GM21825 (cell line): ENCODE data around the gene SVIL.
A peak's percentile ranks its signal among the peaks of the same experiment; 100 is the strongest.

Experiments used
- ATAC-seq: cut with Tn5 transposase; IDR thresholded peaks from one replicate; pipeline ENCODE4 v1.9.1; 2021; ENCODE audit warnings: mild to moderate bottlenecking, moderate library complexity; ENCODE audit not compliant: unreplicated experiment

Gene SVIL, protein sequence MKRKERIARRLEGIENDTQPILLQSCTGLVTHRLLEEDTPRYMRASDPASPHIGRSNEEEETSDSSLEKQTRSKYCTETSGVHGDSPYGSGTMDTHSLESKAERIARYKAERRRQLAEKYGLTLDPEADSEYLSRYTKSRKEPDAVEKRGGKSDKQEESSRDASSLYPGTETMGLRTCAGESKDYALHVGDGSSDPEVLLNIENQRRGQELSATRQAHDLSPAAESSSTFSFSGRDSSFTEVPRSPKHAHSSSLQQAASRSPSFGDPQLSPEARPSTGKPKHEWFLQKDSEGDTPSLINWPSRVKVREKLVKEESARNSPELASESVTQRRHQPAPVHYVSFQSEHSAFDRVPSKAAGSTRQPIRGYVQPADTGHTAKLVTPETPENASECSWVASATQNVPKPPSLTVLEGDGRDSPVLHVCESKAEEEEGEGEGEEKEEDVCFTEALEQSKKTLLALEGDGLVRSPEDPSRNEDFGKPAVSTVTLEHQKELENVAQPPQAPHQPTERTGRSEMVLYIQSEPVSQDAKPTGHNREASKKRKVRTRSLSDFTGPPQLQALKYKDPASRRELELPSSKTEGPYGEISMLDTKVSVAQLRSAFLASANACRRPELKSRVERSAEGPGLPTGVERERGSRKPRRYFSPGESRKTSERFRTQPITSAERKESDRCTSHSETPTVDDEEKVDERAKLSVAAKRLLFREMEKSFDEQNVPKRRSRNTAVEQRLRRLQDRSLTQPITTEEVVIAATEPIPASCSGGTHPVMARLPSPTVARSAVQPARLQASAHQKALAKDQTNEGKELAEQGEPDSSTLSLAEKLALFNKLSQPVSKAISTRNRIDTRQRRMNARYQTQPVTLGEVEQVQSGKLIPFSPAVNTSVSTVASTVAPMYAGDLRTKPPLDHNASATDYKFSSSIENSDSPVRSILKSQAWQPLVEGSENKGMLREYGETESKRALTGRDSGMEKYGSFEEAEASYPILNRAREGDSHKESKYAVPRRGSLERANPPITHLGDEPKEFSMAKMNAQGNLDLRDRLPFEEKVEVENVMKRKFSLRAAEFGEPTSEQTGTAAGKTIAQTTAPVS (N-terminal part only)

DNA sequence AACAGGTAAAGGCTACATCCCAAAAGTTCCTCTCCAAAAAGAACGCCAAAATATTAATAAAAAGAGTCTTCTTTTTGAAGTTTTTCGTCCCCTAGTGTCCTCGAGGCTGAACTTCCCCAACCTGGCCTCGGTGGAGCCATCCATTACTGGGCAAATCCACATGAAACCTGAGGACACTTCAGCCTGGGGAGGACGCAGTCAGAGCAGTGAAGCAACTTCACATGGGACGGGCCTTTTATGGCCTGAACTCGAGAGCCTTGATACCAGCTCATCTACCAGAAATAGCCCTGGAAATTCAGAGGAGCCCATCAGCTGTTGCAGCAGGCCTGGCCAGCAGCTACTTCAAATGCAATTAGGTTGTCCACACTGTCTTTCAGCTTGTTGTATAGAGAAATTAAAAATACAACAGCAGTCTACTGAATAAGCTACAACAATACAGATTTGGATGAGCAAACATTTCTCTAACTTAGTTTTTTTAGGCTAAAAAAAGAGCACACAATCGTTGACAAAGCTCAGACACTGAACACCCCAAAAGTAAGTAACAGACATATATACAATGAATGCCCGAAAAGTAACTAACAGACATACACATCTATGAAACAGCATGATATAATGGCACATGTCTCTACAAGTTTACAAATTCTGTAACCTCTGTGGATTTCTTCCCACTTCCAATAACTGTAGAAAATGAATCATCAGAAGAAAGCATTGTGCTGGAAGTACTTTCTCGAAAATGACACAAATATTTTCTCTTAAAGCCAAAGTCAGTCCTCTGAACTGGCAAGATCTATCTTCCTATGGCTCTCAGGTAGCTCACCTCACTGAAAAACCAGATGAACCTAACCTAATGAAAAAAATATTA is at the start of gene SVIL:
Gene SVIL, minus strand, starts transcription at position 208 of the 862 bp plus-strand sequence. CDS start 79,913 bp downstream, outside the sequence.
- ATAC-seq = peak; percentile 11

DNA sequence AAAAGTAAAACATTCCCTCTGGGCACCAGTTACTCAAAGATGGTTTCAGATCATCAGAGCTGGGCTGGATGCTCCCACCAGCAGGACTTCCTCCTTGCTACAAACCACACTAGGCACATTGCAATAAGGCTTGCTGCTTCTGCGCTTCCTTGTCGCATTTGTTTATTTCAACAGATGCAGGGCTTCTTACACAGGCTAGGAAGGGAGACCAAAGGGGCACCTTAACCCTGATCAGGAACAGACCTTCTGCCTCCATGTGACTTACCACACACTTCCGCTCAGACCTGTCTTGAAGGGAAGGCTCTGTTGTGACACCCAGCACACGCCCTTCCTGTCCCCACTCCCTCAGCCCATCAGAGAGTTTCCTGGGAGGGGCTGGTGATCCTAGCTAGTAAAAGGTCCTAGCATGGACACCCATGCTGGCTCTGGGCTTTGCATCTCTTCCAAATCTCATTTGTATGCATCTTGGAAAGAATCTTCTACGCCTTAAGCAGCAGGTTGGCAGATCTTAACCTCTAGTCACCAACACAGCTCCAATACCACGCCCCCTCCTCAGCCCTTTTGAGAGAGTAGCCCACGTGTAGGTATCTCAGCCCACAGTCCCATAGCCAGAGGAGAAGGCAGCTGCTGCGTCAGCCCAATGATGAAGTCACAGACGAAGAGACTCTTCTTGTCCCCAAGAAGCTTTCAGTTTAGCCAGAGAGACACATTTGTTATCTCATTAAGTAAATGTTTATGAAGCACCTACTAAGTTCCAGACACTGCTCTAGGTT is 47.1 kb upstream of the SVIL start:
- no peak for ATAC-seq

DNA sequence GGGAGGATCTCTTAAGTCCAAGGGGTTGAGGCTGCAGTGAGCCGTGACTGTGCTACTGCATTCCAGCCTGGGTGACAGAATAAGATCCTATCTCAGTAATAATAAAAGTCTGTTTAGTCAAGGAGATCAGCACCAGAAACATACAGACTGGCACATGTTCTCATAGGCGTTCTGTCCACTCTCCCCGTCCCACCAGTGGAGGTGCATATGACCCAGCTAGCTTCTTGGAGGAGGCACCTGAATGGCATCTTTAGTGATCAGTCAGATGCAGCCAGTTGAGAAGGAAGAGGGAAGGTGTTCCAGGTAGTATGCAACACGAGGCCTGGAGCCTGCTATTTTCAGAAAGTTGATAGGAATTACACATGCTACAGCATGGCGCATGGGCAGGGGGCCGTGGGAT is 45.3 kb upstream of the SVIL start:
- no peak for ATAC-seq

DNA sequence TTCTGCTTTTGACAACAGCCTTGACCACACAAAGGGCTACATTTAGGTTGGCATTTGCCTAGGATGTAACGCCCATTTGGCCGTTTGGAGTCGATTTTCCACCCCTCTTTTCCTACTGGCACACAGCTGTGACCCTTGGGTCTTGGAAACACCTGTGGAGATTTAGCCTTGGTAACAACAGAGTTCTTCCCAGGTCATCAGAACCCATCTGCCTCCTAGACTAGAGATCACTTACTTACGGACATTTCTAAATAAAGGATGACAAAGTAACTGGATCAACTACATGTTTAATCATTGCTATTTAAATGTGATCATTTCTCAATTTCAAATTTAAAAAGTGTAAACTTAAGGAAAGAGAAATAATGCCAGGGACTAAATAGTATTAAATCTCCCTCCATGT is 42.0 kb upstream of the SVIL start:
- ATAC-seq = no peak

DNA sequence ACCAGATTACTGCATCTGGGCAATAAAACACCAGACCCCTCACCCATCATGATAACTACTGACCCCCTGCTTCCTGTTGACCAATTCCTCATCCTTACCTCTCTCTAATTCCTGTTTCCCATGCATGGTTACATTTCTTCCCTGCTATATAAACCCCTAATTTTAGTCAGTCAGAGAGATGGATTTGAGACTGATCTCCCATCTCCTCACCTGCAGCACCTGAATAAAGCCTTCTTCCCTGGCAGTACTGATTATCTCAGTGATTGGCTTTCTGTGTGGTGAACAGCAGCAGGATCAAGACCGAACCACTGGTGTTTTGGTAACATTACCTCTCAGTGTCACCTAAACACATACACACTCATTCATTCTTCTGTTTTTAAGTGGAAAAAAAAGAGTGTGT is 41.2 kb upstream of the SVIL start:
- no peak for ATAC-seq

DNA sequence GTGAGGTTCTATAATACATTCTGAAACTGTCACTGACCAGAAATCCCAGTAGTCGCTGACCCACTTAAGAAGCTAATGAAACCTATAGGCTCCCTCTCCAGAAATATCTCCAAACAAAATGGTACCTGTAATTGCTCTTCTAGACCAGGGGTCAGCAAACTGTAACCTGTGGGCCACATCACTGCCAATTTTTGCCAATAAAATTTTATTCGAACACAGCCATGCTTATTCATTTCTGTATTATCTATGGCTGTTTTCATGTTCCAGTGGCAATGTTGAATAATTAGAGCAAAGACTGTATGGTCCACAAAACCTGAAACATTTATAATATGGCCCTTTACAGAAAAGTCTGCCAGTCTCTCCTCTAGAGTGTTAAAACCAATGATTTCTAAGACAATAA is 37.2 kb upstream of the SVIL start:
- no peak for ATAC-seq

DNA sequence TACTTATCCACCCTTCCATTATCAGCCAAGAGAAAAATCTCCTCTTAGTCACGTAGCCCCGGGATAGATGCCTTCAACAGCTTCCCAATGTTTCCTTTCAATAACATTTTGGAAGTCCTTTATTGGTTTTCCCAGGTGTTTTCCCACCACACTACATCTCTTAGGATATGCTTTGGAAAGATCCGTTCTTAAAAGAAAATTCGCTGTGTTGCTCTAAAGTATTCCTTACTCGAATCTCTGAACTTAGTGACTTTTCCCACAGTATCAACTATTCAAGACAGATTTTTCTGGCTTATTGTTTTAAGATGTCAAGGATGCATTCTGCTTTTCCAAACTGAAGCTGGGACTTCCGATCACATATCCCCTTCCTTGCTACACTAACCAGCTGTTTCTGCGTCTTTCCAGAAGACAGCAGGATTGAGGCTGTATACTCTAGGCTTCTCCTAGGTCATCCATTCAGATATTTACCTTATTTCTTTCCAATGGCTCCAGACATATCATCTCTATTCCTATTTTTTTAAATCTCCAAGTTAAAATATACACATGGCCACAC is 36.5 kb upstream of the SVIL start:
- no peak for ATAC-seq

DNA sequence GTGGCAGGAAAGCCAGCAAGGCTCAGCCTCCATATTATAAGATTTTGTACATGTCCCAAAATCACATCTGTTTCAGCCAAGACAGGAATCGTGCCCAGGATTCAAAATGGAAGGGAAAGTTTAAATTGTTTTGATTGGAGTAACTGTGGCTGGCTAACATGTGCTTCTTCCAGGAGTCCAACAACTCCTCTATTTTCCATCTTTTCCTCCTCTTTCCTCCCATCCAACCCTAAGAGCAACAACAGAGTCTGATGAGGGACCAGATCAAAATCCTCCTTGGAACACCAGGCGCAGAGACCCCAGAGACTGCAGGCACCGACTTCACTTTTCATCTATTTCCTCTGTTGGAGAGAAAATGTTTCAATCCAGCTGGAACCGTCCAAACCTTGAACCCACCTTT is 36.0 kb upstream of the SVIL start:
- no peak for ATAC-seq

DNA sequence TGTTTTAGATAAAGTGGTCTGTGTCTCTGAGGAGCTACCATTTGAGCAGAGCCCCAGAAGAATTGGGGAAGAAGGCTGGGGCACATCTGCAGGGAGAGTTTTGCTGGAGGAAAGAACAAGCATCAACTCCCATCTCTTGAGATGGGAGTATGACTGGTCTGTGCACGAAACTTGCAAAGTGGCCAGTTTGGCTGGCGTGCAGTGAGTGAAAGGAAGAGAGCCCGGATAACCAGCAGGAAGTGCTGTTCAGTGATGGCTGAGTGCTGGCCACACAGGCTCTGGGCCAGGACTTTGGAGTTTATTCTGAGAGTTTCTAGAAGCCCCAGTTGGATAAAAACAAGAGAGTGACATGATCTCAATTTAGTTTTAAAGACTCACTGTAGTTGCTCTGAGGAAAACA is 34.4 kb upstream of the SVIL start:
- no peak for ATAC-seq

DNA sequence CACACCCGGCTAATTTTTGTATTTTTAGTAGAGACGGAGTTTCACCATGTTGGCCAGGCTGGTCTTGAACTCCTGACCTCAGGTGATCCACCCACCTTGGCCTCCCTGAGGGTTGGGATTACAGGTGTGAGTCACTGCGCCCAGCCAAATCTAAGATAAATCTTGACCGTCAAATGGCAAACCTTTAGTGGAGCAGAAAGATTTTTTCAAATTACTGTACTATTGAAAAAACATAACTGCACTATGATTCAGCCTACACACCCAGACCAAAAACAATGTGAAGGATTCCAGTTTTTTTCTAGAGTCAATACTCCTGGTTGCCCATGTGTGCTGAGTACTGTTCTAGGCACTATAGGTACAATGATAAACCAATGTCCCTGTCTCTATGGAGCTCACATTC is 33.9 kb upstream of the SVIL start:
- no peak for ATAC-seq

DNA sequence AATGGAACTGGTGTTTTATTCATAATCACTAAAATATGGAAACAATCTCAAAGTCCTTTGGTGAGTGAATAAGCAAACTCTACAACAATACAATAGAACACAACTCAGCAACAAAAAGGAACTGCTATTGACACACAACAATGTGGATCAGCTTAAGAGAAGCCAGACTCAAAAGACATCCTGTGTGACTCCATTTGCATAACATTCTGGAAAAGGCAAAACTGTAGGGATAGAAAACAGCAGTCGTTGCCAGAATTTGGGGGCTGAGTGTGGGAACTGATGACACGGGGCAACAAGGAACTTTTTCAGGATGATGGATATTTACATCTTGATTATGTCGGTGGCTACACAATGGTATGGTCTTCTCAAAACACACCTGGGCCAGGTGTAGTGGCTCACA is 32.4 kb upstream of the SVIL start:
- no peak for ATAC-seq

DNA sequence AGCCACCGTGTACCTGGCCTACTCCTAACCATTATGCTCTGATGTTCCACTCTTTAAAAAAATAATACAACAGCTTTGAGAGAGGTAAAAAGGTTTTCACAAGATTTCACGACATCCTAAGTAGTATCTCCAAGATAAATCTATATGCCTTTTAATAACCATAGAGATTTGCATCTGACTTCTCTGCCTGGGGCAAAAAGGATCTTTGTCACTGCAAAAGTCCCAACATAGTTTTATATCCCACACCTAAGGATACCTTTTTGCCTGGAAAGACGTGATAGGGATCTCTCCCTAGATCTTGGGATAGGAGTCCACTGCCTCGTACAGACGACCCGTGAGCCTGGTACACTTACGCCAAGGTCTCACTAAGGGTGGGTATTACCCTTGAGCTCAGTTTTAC is 31.4 kb upstream of the SVIL start:
- ATAC-seq = no peak

DNA sequence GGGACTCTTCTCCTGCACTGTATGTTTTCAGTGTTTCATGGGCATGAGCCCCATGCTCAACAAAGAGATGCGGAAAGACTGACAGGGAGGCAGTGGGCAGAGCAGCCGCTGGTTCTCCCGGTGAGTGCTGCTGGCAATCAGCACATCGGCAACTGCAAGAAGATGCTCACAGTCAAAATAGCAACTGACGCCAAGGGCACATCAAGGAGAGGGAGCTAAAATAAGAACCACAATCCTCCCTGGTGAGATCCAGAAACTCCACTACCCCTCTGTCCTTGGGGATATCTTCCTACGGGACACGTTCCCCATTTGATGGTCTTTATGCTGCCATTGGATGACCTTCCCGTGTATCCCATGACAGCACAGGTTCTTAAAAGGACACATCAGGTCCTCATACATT is 28.9 kb upstream of the SVIL start:
- no peak for ATAC-seq

DNA sequence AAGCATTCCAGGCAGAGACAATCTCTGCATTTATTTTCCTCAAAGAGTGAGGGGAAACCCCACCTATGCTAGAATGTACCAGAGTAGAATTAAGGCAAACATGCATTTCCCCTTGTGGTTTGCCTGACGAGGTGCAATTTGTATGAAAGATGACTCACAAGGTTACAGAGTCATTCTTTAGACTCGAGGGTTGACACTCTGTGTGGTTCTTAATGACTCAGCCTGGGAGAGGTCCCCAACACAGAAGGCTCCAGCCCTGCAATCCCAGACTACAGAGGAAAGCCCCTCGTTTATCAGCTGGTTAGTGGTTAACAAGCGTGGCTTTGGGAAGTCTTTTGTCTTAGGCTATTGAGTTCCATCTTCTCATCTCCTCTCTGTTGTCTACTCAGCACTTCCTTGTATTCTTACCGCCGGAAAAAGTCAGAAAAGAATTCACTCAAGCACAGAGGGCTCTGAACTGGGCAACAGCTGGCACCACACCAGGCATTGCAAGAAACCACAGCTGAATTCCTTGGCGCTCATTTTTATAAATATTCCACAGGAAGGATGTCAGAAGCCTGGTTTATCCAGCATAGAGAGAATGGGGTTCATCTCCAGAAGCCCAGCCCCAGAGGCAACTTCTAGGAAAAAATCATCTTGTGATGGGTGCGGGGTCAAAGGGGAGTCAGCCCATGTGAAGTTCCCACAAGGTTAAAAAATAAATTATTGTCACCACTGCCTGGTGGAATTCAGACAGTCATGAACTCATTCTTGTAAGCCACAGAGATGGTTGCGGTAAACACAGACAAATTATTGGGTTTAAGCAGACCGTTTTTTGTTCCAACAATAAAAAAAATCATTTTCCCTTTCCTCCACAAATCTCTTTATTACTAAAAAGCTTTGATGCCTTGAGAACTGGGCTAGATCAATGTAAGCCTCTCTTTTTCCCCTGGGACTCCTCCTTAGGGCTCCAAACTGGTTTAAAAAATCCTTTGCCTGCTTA is 24.5 kb upstream of the SVIL start:
- ATAC-seq = peak; percentile 99

DNA sequence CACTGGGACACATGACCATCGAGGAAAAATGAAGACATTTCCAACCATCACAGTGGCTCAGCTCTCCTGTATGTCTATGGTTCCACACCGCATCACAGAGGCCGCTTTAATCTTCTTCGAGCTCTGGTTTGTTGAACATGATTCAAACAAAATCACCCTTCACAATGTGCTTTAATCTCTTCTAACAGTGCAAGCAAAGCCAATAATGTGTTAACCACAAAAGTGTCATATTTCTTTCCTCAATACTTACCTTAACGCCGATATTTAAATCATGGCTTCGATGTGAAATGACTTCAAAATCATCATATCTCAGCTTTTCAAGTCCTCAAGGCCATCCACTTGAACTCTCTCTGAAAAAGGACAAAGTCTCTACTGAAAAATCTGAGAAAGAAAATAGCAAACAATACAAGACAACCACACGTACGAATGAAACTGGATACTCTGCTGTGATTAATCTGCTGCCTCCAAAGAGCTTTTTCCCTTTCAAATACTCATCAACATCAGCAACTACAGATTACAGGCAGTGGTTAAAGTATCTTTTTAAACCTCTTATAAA is 23.0 kb upstream of the SVIL start:
- no peak for ATAC-seq

DNA sequence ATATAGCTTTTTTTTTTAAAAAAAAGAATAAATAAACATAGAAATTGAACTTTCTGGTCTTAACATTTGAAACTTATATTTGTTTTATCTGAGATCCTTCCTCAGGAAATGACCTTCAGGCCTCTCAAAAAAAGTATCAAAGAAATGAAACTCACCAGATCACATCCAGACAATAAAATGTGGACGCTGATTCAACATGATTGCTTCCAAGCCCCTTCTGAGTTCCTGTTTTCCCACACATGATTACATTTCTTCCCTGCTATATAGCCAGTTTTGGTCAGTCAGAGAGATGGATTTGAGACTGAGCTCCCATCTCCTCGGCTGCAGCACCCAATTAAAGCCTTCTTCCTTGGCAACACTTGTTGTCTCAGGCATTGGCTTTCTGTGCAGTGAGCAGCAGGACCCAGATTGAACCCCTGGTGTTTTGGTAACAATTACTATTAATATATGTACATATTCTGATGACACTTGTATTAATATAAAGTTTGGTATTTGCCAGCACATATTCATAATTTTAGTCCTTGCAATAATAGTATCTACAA is 21.8 kb upstream of the SVIL start:
- no peak for ATAC-seq

DNA sequence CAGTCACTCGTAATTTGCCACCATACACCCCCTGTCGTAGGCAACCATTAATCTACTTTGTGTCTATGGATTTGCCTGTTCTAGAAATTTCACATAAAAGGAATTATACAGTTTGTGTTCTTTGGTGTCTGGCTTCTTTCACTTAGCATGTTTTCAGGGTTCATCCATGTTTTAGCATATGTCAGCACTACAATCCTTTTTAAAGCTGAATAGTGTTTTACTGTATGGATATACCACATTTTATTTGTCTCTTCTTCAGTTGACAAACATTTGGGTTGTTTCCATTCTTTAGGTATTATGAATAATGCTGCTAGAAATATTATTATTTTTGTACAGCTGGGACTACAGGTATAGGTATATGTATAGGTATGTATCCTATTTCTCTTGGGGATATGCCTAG is 17.4 kb upstream of the SVIL start:
- ATAC-seq = no peak

DNA sequence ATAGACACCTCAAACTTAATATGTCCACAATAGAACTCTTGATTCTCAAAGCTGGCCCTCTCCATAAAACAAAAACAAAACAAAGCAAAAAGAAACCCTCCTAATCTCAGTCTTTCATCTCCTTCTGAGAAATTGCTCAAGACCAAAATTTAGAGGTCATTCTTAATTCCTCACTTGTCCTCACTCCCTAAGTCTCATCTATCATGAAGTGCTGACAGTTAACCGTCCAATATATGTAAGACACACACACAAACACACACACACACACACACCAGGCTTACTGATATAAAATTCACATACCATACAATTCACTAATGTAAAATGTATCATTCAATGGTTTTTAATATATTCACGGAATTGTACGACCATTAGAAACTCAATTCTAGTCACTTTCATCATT is 17.0 kb upstream of the SVIL start:
- no peak for ATAC-seq
